GM18858 (cell line): ENCODE measurements around the gene NOX3.

Source experiments
- ATAC-seq: cut with Tn5 transposase; IDR thresholded peaks from one replicate; pipeline ENCODE4 v1.9.1; 2021; ENCODE audit not compliant: unreplicated experiment

The NOX3 gene

DNA sequence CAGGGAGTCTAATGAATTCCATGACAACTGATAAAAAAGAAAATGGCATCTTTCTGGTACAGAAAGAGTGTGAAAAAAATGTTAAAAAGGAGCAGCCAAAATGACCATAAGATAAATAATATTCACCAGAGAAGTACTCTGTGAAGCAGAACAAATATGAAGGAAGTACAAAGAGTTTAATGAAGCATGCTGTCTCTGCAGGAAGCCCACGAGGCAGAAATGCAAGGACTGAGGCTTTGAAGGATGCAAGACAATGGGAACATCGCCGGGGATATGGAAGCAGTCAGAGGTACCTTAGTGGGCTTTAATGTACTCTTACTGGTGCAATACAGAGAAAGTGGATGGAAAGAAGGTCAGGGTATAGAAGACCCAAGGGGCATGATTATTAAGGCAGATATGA lies 50.7 kb downstream of the NOX3 start:
- no peak for ATAC-seq

DNA sequence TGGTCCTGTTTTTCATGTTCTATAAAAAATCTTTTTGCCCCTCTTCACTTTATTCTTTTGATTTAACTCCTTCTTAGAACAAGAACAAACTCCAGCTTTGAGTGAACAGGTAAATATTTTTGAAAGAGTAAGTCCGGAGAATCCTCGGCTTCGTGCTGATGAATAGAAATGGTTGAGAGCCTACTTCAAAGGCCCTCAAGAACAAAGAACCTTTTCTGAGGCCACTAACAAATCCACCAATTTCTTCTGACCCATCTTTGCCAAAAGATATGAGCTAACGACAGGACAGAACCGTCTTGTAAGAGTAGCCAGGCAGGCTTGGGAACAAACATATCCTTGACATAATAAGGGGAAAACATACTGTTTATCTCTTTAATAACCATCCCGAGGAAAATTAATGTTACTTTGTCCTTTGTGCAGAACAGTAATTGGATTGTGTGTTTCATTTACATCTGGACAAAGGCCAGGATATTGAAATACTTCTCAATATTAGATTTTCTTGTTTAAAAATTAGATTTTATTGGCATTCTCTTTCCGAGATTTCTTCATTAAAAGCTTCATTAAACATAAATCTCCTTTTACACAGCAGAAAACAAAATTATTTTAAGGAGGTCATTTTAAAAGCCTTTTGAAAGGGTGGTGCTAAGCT lies 52.9 kb downstream of the NOX3 start:
- no peak for ATAC-seq

DNA sequence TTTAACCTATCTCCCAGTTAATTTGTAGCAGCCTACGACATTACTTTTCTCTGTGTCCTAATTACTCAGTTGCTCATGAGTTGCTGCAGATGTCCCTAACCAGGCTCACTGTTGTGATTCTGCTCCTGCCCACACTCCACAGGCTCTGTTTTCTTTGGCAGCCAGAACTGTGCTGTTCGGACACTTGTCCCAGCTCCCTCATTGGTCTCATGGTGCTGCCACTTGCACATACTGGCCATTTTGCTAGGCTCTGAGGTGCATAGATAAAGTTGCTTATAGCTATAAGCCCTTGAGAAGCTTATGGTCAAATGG lies 55.0 kb downstream of the NOX3 start:
- no peak for ATAC-seq

DNA sequence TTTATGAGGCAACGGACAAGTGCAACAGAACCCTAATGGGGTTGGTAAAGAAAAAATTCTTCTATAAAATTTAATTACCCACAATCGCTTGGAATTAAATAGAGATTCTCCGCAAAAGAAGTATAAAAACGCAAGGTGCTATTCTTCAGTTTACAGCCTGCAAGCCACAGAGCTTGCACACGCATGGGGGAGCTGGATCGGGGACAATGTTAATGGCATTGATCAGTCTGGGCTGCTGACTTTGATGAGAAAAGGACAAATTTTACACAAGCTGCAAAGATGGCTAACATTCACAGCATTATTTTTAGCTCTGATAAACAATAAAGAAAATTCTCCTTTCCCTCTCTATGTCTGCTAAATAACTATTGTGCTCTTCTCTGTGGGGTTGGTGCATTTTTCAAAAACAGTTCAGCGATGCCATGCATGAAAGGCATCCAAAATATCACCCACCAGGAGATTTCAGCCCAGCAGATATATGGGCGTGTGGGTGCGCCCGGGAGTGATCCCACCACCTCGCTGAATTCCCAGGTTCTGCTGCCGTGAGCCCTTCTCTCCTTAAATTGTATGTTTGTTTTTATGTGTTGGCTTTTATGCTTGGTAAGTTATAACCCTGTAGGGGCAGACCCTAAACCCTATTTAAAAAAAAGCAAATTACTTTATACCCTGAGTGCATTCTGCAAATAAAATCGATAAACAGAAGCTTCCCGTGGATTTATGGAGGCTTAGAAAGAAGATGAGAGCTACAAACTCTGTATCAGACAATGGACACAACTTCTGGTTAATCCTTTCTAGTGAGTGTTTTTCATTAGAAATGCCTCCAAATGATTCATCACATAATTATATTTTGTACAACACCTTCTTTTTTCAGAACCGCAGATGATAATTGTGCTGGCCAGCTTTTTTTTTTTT lies 55.6 kb downstream of the NOX3 start:
- no peak for ATAC-seq

DNA sequence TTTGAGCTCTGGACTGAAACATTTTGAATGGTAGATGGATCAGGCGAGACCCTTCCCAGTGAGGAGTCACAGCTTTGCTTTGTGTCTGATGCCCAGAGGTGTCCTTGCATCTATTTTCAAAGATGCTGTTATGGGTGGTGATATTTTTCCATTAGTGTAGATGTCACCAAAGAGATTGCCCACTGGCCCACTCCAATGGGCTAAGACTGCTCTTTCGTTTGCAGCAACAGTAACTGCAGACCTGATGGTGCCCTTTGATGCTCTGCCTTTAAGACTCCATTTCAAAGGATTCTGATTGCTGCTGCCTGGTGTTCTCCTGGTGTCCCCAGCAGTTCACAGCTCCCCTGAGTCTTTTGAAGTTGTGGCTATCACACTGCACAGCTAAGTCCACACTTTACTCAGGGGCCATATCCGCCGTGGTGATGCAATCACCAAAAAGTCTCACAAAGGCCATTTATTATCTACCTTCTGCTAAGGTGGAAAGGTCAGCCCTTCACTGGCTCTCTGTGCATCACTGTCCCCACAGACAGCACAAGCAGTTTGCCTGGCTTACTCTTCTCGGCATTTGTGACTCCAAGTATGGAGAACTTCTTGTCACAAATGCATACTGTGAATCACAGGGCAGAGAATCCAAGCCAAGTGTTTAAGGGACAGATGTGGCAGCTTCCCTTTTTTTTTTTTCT lies 56.4 kb downstream of the NOX3 start:
- no peak for ATAC-seq

DNA sequence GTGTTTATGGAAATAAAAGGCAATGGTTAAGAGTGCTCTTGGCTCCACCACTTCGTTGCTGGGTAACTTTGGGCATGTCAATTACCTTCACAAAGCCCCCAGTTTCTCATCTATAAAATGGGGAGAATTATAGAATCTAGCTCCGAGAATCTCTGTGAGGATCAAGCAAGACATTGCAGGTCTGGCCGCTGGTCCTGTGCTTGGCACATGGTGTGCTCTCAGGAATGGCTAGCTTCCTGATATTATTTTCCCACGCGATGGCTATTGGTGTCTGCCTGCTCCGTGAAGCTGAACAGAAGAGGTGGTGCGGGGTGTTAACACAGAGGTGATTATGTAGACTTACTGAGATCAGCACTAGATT lies 57.0 kb downstream of the NOX3 start:
- ATAC-seq = no peak

DNA sequence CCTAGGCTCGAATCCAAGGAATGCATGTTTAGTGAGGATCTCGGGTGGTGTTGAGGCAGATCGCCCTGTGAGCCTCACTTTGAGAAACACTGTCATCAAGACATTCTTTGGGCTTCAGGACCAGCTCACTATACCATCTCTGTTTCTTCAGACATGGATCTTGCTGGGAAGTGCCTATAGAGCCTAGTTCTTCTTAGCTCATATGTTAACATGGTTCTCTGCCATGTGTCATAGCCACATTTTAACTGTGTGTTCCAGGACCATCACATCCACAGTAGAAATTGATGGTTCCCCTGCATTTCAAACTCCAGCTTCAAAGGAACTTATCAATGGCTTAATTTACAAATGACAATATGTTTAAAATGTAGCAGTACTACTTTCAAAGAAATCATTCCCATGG lies 57.4 kb downstream of the NOX3 start:
- no peak for ATAC-seq

DNA sequence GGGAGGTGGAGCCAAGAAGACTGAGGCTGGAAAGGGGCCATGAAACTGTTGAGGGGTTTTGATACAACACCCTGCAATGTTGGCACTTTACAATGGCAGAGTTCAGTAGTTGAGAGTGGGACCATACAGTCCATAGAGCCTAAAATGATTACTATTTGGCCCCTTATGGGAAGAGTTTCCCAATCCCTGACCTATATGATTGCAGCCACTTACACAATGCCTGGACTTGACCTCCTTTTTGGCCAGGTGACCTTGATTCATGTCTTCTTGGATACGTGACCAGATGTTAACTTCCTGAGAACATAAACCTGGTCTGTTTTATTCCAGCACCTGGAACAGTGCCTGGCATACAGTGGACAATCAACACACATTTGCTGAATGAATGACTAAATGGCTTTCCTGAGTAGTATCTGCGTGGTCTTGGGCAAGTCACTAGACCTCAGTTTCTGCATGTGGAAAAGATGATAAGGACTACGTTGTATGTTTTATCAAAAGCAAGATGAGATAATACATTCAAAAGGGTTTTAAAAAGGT lies 58.4 kb downstream of the NOX3 start:
- ATAC-seq = no peak

DNA sequence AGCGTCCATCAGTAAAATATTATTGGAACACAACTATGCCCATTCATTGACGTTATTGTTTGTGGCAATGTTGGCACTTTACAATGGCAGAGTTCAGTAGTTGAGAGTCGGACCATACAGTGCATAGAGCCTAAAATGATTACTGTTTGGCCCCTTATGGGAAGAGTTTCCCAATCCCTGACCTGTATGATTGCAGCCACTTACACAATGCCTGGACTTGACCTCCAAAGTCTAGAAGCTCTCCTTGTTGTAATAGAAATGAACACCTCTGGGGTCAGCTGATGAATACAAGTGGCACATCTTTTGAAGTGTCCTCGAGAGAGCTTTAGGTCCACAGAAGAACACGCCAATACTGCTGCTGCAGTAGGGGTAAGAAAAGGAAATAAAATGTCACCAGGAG lies 59.0 kb downstream of the NOX3 start:
- no peak for ATAC-seq

DNA sequence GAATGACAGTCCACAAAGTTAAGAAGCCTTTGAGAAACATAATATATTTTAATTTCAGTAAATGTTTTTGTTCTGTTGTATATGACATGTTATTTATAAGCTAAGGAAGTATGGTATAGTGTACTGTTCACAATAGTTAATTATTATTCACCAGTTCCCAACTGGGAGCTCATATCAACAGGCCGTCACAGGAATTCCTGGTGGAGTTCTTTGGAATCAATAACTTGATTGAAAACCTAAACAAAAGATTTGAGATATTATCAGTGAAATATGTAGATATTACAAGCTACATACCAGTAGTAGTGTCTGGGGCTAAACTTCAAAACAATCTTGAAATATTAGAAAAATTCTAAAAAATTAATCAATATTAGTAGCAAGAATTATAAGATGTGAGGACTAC lies 60.3 kb downstream of the NOX3 start:
- no peak for ATAC-seq

DNA sequence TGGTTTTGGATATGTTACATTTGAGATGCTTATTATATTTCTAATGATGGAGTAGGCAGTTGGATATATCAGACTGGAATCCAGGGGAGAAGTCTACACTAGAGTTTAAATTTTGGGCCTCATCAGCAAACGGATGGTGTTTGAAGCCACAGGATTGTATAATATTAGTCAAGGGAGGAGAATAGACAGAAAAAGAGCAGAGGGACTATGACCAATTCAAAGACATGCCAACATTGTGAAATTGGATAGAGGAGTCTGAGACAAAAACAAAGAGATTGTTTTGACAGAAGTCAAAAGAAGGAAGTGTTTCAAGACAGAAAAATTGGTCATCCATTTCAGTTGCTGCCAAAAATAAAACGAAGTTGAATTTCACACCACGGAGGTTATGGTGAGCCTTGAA lies 66.5 kb downstream of the NOX3 start:
- ATAC-seq = no peak

DNA sequence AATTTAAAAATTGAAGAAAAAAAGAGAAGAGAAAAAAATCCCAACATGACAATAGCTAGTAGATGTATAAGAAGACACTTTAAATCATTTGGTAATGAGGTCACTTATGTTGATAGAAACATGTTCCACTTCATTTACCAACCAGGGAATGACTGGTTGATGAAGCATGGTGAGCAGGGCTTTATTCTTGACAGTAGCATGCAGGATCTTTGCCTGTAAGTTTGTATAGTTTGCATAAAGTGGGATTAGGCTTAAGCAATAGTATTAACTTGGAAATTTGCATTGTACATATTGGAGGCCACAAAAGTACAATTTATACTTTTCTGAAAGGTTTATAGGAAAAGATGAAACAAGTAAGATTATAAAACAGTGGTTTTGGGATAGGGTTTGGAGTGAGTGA lies 67.0 kb downstream of the NOX3 start:
- ATAC-seq = no peak

DNA sequence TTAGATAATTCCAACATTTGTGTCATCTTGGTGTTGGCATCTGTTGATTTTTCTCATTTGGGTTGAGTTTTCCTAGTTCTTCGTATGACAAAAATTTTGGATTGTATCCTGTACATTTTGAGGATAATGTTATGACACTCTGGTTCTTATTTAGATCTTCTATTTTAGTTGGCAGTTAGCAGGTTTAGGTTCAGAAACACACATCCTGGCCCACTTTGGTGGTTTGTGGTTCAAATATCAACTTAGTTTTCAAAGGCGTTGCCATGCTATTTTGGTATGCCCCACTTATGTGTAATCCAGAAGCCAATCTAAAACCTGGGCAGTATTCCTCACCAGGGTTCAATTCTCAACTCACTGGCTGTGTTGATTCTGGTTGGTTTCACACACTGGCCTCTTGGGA lies 68.2 kb downstream of the NOX3 start:
- no peak for ATAC-seq

DNA sequence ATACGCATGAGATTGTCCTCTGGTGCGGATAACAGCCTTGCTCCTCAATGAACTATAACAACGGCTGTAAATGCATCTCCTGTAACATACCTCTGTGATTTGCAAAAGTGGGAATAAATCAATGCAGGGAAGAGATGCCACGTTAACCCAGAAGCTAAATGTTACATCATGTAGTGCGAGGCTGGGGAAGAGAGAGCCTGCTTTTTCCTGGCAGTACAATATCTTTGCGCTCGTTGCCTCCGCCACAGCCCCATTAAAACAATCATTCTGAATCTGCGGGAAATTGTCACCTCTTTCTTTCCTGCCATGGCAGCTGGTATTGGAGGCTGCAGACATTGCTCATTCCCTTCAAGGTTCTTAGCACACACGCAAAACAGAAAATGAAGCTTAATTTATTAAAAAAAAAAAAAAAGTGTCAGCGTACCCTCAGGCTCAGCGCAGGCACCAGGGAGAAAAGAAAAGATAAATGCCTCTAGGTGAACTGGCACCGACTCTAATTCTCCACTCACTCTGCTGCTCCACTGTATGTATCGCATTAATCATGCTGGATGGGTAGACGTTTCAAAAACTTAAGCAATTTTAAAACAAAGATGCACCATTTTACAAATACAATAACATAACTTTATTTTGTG lies 71.2 kb downstream of the NOX3 start:
- ATAC-seq = no peak

DNA sequence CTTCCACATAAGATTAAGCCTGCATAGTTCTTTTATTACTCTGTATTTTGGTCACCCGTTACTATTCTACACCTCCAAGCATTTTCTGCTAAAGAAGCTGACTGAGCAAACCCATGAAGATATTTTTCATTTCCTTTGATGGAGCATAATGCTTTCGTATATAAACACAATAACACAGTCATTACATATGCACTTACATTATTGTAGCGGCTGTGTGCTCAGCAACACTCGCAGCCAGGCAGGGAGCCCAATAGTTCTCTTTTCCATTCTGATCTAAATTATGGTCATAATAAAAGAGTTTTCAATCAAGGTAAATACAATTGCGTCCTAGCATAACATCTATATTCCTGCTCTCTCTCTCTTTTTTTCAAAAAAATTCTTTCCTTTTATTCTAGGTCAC lies 71.7 kb downstream of the NOX3 start:
- no peak for ATAC-seq

DNA sequence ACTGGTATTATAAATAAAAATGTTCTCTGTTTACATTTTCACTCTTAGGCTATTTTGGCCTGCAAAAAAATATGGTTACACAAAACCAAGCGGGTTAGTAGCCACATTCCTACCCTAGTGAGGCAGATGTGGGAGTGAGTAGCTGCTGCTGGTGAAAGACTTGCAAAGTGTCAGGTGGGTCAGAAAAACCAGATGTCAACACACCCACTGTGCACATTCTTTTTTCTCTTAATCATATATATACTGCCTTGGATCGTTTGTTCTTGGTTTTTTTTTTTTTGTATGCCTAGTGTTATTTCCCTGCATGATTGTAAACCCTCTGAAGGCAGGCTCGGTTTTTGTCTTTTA lies 73.3 kb downstream of the NOX3 start:
- no peak for ATAC-seq

DNA sequence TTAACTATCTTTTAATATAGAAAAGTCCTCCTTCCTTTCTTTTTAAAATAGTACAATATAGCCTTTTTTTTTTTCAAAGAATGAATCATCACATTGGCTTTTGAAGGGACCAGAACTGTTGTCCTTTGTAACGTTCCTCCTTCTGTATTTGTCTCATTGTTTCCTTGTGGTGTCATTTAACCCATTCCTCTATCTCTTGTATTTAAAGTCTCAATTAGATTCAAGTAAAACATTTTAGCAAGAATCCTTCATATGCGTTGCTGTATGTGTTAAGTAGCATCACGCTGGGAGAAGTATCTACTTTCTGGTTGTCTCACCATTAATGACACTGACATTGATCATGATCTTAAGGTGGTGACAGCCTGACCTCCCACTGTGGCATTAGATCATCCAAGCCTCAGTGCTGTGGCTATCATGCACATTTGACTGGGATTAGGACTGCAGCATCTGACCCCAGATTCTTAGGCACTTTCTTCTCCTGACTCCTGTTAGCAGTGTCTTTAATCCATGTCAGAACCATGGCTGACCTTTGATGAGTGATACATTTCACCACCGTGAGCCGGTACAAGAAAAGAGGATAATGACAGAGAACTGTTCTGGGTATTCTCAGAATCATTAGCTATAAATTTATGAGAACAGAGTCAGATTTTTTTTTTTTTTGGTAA lies 73.8 kb downstream of the NOX3 start:
- no peak for ATAC-seq

DNA sequence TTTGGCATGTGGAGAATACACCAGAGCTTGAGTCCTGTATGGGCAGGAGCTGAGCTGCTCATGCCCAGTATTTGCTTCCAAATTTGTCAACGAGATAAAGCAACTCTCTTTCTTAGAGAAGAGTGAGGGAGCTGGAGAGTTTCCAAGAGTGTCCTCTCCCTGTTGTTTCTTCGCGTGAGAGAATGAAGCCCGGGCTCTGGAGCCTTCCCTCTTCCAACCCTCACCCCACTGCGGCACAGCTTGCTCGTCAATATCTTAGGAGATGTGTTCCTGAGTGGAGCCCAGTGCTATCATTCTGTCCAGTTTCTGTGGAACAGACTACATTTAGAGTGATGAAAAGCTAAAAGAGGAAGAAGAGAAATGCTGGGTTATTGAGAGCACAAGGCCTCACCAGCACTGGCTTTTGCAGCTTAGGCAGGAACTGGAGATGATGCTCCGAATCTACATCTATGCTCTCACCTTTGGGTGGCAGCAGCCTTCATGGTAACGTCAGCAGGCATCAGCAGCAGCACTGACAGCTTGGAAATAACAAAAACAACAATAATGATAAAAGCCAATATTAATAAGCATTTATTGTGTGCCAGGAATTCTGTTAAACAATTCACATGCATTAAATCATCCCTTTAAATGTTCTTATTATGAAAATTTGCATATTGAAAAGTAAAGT lies 74.8 kb downstream of the NOX3 start:
- ATAC-seq = no peak

DNA sequence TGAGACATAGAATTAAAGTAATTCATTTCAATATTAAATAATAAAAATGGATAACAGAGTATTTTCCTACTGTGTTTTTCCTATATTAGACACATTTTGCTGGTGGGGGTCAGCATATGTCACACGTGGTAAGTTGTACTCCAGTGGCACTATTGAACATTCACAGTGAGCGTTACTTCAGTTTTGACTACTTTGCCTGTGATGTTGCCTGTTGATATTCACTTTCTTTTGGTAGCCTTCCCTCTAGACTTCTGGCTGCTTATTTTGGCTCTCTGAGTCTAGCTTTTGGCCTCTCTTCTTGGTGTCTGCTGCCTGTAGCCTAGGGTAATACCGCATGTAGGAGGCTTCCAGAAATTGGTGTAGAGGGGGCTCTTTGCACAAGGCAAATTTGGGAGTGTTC lies 76.9 kb downstream of the NOX3 start:
- no peak for ATAC-seq

DNA sequence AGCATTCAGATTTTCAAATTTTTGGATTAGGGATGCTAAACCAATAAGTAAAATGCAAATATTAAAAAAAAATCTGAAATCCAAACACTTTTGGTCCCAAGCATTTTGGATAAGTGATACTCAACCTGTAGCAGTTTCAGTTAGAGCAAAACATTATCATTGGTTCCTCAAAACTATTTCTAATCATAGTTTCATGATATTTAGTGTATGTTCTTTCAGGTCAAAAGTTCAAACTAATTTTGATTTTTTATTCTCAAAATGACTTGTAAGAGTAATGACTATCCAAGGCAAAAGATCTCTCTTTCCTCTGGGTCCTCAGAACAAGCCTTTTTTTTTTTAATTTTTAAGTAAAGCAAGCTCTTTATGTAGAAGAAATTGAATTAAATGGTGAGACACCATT lies 77.4 kb downstream of the NOX3 start:
- peak; percentile 82 for ATAC-seq

DNA sequence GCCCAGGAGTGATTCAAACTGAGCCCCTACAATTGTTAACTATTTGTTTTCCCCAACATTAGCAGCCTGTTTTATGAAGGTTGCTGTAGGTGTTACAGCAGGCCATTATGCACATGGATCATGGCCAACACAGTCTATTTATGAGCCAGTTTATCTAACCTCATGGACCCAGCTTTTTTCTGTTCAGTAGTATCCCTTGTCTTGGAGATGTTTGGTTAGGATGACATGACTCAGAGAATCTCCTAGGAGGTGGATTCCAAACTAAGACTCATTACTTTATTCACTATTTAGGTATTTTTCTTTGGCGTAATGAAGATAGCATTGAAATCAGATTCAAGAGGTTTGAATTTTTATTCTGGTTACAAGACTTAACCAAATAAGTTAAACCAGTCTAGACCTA lies 78.6 kb downstream of the NOX3 start:
- no peak for ATAC-seq
